Loucy (cell line): ENCODE measurements around the gene PNPLA7.
"Not testable (repeated sequence)": the region's sequence is repeated elsewhere in the genome, so short reads cannot be mapped to it uniquely, and the experiment has no call there.

ENCODE experiments used
- H2AFZ ChIP-seq: fragments of 200-600 bp; sonication (generic); 2 replicates; pipeline ENCODE4 v1.6.0; 2016; ENCODE audit warnings: antibody characterized with exemption, mild to moderate bottlenecking, low read length, moderate library complexity
- H3F3A ChIP-seq: fragments of 200-600 bp; 2 replicates; pipeline ENCODE4 v1.6.0; 2016; ENCODE audit warnings: antibody characterized with exemption, low read depth, mild to moderate bottlenecking
- H3K27me3 ChIP-seq: fragments of 200-600 bp; sonication (generic); 2 replicates; pipeline ENCODE4 v1.6.1; 2014; ENCODE audit warnings: low read length, mild to moderate bottlenecking; ENCODE audit not compliant: insufficient read depth, poor library complexity, severe bottlenecking
- H3K36me3 ChIP-seq: fragments of 200-600 bp; sonication (generic); 2 replicates; pipeline ENCODE4 v1.6.1; 2016; ENCODE audit warnings: low read length; ENCODE audit not compliant: insufficient read depth
- H3K4me1 ChIP-seq: fragments of 200-600 bp; sonication (generic); 2 replicates; pipeline ENCODE4 v1.5.1; 2014; ENCODE audit warnings: low read length, mild to moderate bottlenecking; ENCODE audit not compliant: insufficient read depth, poor library complexity, severe bottlenecking
- H3K4me2 ChIP-seq: fragments of 200-600 bp; sonication (generic); 2 replicates; pipeline ENCODE4 v1.6.0; 2014; ENCODE audit warnings: antibody characterized with exemption, low read length, low read depth, mild to moderate bottlenecking; ENCODE audit not compliant: poor library complexity, severe bottlenecking
- H3K4me3 ChIP-seq: fragments of 200-600 bp; sonication (generic); 2 replicates; pipeline ENCODE4 v1.5.1; 2014; ENCODE audit warnings: low read length, mild to moderate bottlenecking, mixed read lengths; ENCODE audit not compliant: poor library complexity, severe bottlenecking
- H3K79me2 ChIP-seq: fragments of 200-600 bp; sonication (generic); 2 replicates; pipeline ENCODE4 v1.6.1; 2014; ENCODE audit warnings: low read length; ENCODE audit not compliant: insufficient read depth
- H3K9ac ChIP-seq: fragments of 200-600 bp; sonication (generic); 2 replicates; pipeline ENCODE4 v1.6.0; 2014; ENCODE audit warnings: mild to moderate bottlenecking, low read depth, low read length, moderate library complexity; ENCODE audit not compliant: poor library complexity, severe bottlenecking
- H3K9me2 ChIP-seq: fragments of 200-600 bp; sonication (generic); replicated peaks from 2 replicates; pipeline ENCODE4 v1.6.1; 2016; ENCODE audit warnings: low read depth, low read length, mixed read lengths
- H3K9me3 ChIP-seq: fragments of 200-600 bp; sonication (generic); 2 replicates; pipeline ENCODE4 v1.6.1; 2014; ENCODE audit warnings: mild to moderate bottlenecking, antibody characterized with exemption, low read length, low read depth; ENCODE audit not compliant: insufficient read depth
- H4K20me1 ChIP-seq: fragments of 200-600 bp; sonication (generic); 2 replicates; pipeline ENCODE4 v1.6.0; 2014; ENCODE audit warnings: antibody characterized with exemption, low read length, mild to moderate bottlenecking; ENCODE audit not compliant: insufficient read depth, poor library complexity, severe bottlenecking
- EZH2phosphoT487 ChIP-seq: fragments of 200-600 bp; IDR thresholded peaks from 2 replicates; pipeline ENCODE4 v1.6.1; 2018; ENCODE audit warnings: antibody characterized with exemption, mild to moderate bottlenecking, moderate library complexity, borderline replicate concordance
- TF ChIP-seq, protein P1 (sequence below): fragments of 200-600 bp; sonication (generic); conservative IDR thresholded peaks from 2 replicates; pipeline ENCODE4 v1.5.1; 2014; ENCODE audit warnings: mild to moderate bottlenecking, antibody characterized with exemption, low read length

PNPLA7 gene

GRCh38 chr9:137570566-137570965 lies 20.4 kb upstream of the PNPLA7 start:
- Histone ChIP-seq H3K9ac (no peak overlapping the region), H2AFZ (no peak overlapping the region), H3K9me3 (no peaks in the 10 kb centered on the region), H3K9me2 (no peaks in the 10 kb centered on the region), H3K4me2 (no peak overlapping the region), H3K79me2 (peaks cover 10% of the 10 kb centered on the region; the same call in 1 of the 2 replicates), H4K20me1 (peaks cover 4% of the 10 kb centered on the region), H3K36me3 (peaks cover 20% of the 10 kb centered on the region; the same call in 1 of the 2 replicates), H3K4me1 (no peaks in the 10 kb centered on the region), H3K4me3 (no peak overlapping the region), H3F3A (no peaks in the 10 kb centered on the region), H3K27me3 (no peaks in the 10 kb centered on the region)
- TF ChIP-seq, protein P1, sequence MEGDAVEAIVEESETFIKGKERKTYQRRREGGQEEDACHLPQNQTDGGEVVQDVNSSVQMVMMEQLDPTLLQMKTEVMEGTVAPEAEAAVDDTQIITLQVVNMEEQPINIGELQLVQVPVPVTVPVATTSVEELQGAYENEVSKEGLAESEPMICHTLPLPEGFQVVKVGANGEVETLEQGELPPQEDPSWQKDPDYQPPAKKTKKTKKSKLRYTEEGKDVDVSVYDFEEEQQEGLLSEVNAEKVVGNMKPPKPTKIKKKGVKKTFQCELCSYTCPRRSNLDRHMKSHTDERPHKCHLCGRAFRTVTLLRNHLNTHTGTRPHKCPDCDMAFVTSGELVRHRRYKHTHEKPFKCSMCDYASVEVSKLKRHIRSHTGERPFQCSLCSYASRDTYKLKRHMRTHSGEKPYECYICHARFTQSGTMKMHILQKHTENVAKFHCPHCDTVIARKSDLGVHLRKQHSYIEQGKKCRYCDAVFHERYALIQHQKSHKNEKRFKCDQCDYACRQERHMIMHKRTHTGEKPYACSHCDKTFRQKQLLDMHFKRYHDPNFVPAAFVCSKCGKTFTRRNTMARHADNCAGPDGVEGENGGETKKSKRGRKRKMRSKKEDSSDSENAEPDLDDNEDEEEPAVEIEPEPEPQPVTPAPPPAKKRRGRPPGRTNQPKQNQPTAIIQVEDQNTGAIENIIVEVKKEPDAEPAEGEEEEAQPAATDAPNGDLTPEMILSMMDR = no peak
- no peak for TF ChIP-seq EZH2phosphoT487

DNA sequence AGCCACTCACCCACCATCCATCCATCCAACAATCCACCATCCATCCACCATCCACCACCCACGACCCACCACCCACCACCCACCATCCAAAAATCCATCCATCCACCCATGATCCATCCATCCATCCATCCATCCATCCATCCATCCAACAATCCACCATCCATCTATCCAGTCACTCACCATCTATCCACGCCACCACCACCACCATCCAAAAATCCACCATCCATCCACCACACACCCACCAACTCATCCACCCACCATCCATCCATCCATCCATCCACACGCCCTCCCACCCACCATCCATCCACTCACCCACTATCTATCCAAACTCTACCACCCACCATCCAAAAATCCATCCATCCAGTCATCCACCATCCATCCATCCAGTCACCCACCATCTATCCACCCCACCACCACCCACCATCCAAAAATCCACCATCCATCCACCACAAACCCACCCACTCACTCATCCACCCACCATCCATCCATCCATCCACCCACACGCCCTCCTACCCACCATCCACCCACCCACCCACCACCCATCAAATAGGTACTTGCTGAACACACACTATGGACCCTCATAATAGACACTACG lies 19.5 kb upstream of the PNPLA7 start:
- TF ChIP-seq EZH2phosphoT487 = no peak
- TF ChIP-seq, protein P1 = no peak
- Histone ChIP-seq H3K27me3 (no peaks in the 10 kb centered on the region), H3K36me3 (peaks cover 20% of the 10 kb centered on the region; the same call in 1 of the 2 replicates), H3K4me2 (no peak overlapping the region), H3K9me2 (no peaks in the 10 kb centered on the region), H2AFZ (no peak overlapping the region), H3F3A (no peaks in the 10 kb centered on the region), H3K4me3 (no peak overlapping the region), H3K9me3 (no peaks in the 10 kb centered on the region), H3K4me1 (peaks cover 2% of the 10 kb centered on the region), H3K79me2 (peaks cover 6% of the 10 kb centered on the region; the same call in 1 of the 2 replicates), H3K9ac (no peak overlapping the region), H4K20me1 (no peaks in the 10 kb centered on the region)

DNA sequence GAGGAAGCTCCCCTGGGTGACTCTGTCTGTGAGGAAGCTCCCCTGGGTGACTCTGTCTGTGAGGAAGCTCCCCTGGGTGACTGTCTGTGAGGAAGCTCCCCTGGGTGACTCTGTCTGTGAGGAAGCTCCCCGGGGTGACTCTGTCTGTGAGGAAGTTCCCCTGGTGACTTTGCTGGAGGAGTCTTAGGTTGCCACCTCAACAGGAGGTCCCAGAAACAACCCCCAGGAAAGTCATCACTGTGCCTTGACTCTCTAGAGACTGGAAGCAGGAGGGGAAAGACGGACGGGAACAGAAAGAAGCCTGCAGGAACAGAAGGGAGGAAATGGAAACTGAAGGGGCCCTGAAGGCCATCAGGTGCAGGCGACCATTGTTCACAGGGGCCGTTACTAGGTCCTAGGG lies 18.2 kb upstream of the PNPLA7 start:
- not testable (repeated sequence) for H3K79me2 ChIP-seq, H3K4me2 ChIP-seq, H3K9me3 ChIP-seq, H3K9ac ChIP-seq, H3K4me3 ChIP-seq, H3F3A ChIP-seq, H4K20me1 ChIP-seq, H3K9me2 ChIP-seq, H3K4me1 ChIP-seq, H2AFZ ChIP-seq, H3K27me3 ChIP-seq
- H3K36me3 ChIP-seq = peaks cover 19% of the 10 kb centered on the region; the same call in 1 of the 2 replicates

DNA sequence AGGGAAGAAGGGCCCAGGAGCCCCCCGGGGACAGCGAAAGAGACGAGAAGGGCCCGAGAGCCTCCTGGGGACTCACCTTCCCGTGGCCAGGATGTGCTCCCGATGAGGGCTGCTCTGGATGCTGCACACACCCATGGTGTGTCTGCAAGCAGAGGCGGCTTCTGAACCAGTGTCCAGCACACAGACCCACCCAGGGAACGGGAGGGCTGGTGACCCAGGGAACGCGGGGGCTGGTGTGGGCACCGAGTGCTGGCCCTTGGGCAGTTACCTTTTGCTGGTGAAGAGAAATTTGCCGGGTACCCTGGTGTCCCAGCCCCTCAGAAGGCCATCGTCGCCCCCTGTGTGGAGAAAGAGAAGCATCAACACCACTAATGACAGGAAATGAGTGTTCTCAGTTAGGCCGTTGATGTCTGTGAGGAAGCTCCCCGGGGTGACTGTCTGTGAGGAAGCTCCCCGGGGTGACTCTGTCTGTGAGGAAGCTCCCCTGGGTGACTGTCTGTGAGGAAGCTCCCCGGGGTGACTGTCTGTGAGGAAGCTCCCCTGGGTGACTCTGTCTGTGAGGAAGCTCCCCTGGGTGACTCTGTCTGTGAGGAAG lies 14.7 kb upstream of the PNPLA7 start:
- no peak overlapping the region for H3K9ac ChIP-seq
- H3F3A ChIP-seq = no peaks in the 10 kb centered on the region
- no peaks in the 10 kb centered on the region for H3K9me3 ChIP-seq
- peaks cover 12% of the 10 kb centered on the region; the same call in 1 of the 2 replicates for H3K36me3 ChIP-seq
- no peak overlapping the region for H3K4me2 ChIP-seq
- no peak overlapping the region for H3K4me3 ChIP-seq
- peaks cover 4% of the 10 kb centered on the region; the same call in 1 of the 2 replicates for H3K79me2 ChIP-seq
- H3K4me1 ChIP-seq = peaks cover 8% of the 10 kb centered on the region
- no peaks in the 10 kb centered on the region for H4K20me1 ChIP-seq
- H3K27me3 ChIP-seq = no peaks in the 10 kb centered on the region
- no peaks in the 10 kb centered on the region for H3K9me2 ChIP-seq
- no peak overlapping the region for H2AFZ ChIP-seq
- TF ChIP-seq, protein P1 = peak; percentile 36
- no peak for TF ChIP-seq EZH2phosphoT487
